ENCODE results near the gene SMC5. TPM values are rescaled to one million over a fixed set of nuclear protein-coding genes. Genes with fewer than 3 reads are reported as not detected.

Gene SMC5
- total and polyA plus RNA-seq, 2 of the 8 experiments (the other 6 are each of a cell fraction or from before 2014, with no cell fraction given): 4.5 to 22.6 TPM

DNA sequence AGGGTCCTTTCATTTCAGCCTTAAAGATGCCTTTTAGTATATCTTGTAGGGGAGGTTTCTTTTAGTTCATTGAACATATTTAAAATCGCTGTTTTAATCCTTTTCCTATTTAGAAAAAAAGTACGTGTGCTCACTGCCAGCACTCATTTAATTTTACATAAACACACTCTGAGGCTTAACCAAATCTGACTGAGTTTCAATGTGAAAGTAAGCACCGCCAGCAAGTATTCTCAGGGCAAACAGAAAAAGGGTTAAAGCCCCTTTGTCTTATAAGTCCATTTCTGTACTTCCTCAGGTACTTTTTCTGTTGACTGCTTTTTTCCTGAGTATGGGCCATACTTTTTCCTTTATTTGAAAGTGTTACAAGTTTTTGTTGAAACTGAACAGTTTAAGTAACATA lies 31.8 kb downstream of the SMC5 start:
- ChIA-PET POLR2A (ENCODE audit: partially characterized antibody) (no interaction called here), CTCF (ENCODE audit: partially characterized antibody) (no interaction called here)
- no peak overlapping the region for H4K91ac ChIP-seq (replicated peaks; ENCODE audit: insufficient read length, low read length)
- H2BK120ac ChIP-seq (replicated peaks; ENCODE audit: low read depth, low read length): no peak overlapping the region
- no peak overlapping the region for H4K5ac ChIP-seq (ENCODE audit: insufficient read length, low read depth, low read length)
- no peaks in the 10 kb centered on the region; the same call in 1 of the 2 replicates for H3K23me2 ChIP-seq (ENCODE audit: low read depth, low read length)
- no peak overlapping the region for H3K4me3 ChIP-seq (ENCODE audit: extremely low read depth in 1 of 4, insufficient read depth in 2 of 4, low read depth in 3 of 4, low read length in 4 of 4)
- H2AK5ac ChIP-seq (ENCODE audit: low read depth, low read length): no peak overlapping the region
- no peak overlapping the region for H2BK20ac ChIP-seq (ENCODE audit: low read length)
- no peak for TF ChIP-seq SP1 (IDR thresholded peaks at IDR 0.05; ENCODE audit: low read depth, low read length)
- TF ChIP-seq MAFK (IDR thresholded peaks at IDR 0.05; ENCODE audit: low read depth, low read length): no peak
- no peak for TF ChIP-seq RAD21 (IDR thresholded peaks at IDR 0.05 in 1 of 2, conservative IDR thresholded peaks at IDR 0.05 in 1 of 2; ENCODE audit: low read depth in 2 of 2, low read length in 2 of 2)
- TF ChIP-seq TCF12 (IDR thresholded peaks at IDR 0.05; ENCODE audit: low read depth, low read length): no peak
- no peak for TF ChIP-seq CBX5 (IDR thresholded peaks at IDR 0.05; ENCODE audit: low read depth, low read length)
- TF ChIP-seq CREB1 (IDR thresholded peaks at IDR 0.05): no peak
- no peak for TF ChIP-seq SP4 (IDR thresholded peaks at IDR 0.05; ENCODE audit: low read length)
- no peak overlapping the region for H3K27ac ChIP-seq (ENCODE audit: low read depth, low read length)
- no peak for FAIRE-seq
- H2BK5ac ChIP-seq (ENCODE audit: low read depth, low read length): no peak overlapping the region
- no peak overlapping the region for H3K18ac ChIP-seq (ENCODE audit: extremely low read depth, low read length)
- H3K14ac ChIP-seq (ENCODE audit: insufficient read length): no peak overlapping the region
- peaks cover 0 to 20% (median 6%) of the 10 kb centered on the region in 4 experiments; a peak in 5 of 8 replicates for H3K36me3 ChIP-seq (ENCODE audit: control insufficient read depth in 2 of 4, insufficient read depth in 4 of 4, low read length in 3 of 4)
- H3K4ac ChIP-seq (replicated peaks; ENCODE audit: insufficient read length, low read depth, low read length): no peak overlapping the region
- no peak overlapping the region for H3K23ac ChIP-seq (ENCODE audit: insufficient read length)
- no peak overlapping the region for H4K8ac ChIP-seq (ENCODE audit: extremely low read depth, insufficient read depth, low read length)
- H3K27me3 ChIP-seq (replicated peaks in 1 of 4; ENCODE audit: control insufficient read depth in 3 of 4, extremely low read depth in 1 of 4, insufficient read depth in 3 of 4, low read length in 3 of 4): no peaks in the 10 kb centered on the region
- no peak overlapping the region for H2BK15ac ChIP-seq (ENCODE audit: low read length)
- H2BK12ac ChIP-seq (ENCODE audit: low read depth, low read length): no peak overlapping the region
- no peak overlapping the region for H3K4me2 ChIP-seq (ENCODE audit: insufficient read depth in 1 of 2, low read depth in 2 of 2, low read length in 2 of 2)
- H2AFZ ChIP-seq (ENCODE audit: low read length): no peak overlapping the region
- H3K4me1 ChIP-seq (replicated peaks in 1 of 4; ENCODE audit: control insufficient read depth in 3 of 4, insufficient read depth in 4 of 4, low read length in 3 of 4): no peaks in the 10 kb centered on the region
- peaks cover 8 to 13% of the 10 kb centered on the region in 2 experiments; a peak in 3 of 4 replicates for H3K9me3 ChIP-seq (ENCODE audit: insufficient read depth in 2 of 2, low read depth in 1 of 2, low read length in 1 of 2)
- 94% methylated on average over 3 of the region's 3 CpGs; no CpG with 5 or more reads in 1 of the 2 experiments for WGBS, 2 experiments (ENCODE audit: extremely low coverage in 1 of 2, insufficient coverage in 1 of 2, insufficient read length in 1 of 2, insufficient replicate concordance in 2 of 2, low coverage in 1 of 2, low lambda C conversion rate in 2 of 2, missing lambda C conversion rate in 1 of 2)
- no peak overlapping the region for H3K9ac ChIP-seq (replicated peaks in 1 of 4; ENCODE audit: extremely low read depth in 1 of 4, low read depth in 3 of 4, low read length in 3 of 4)
- no peak overlapping the region for H3K56ac ChIP-seq (replicated peaks; ENCODE audit: insufficient read length, low read depth, low read length)
- no peaks in the 10 kb centered on the region for H3K79me1 ChIP-seq (ENCODE audit: low read depth, low read length)
- no peaks in the 10 kb centered on the region for H3K79me2 ChIP-seq (ENCODE audit: control insufficient read depth in 1 of 2, insufficient read depth in 2 of 2, low read length in 2 of 2)
- no peak for DNase-seq (ENCODE audit: low read depth in 1 of 2, low spot score in 2 of 2)
- H4K20me1 ChIP-seq (replicated peaks in 1 of 2; ENCODE audit: control insufficient read depth in 1 of 2, insufficient read depth in 2 of 2, low read length in 2 of 2): no peaks in the 10 kb centered on the region
